ENCODE measurements around the gene HOOK2. TPM values are rescaled to one million over a fixed set of nuclear protein-coding genes. Genes with fewer than 3 reads are reported as not detected.

The HOOK2 gene
- total and polyA plus RNA-seq, 4 experiments from 2014 or later: 2.6 to 24.2 (median 13.3) TPM

GRCh38 chr19:12778017-12778904 is 2.9 kb upstream of the HOOK2 start:
- H3K27ac Mint-ChIP-seq: peak overlapping the region; percentile 92 to 97 (median 94)
- peak overlapping the region; percentile 69 to 76 for H3K4me3 ChIP-seq (ENCODE audit: low read length in 2 of 2)
- no peaks in the 10 kb centered on the region for H3K27me3 ChIP-seq (ENCODE audit: insufficient read depth, low read length)
- CTCF ChIA-PET (ENCODE audit: partially characterized antibody): interaction anchor here (0.7 to 27.8 kb wide), 5 partner anchors 10 to 69 kb away, joined by 3 to 906 read pairs (median 14); partner anchors contain the start of genes JUNB, PRDX2, RNASEH2A and THSD8
- no peaks in the 10 kb centered on the region for H3K9me3 ChIP-seq (ENCODE audit: control insufficient read depth in 1 of 2, low read length in 2 of 2)
- DNase-seq: peak in 4 of 5 donors; percentile 32 to 60 (median 45)
- peaks cover 25 to 54% (median 35%) of the 10 kb centered on the region in 4 donors for H3K4me1 Mint-ChIP-seq
- POLR2A ChIA-PET (ENCODE audit: partially characterized antibody): interaction anchor here (0.5 to 16.4 kb wide), 13 partner anchors 12 to 1621 kb away, joined by 3 to 1162 read pairs (median 3); partner anchors contain the start of genes CALR, DHPS, GET3 and JUNB
- peak overlapping the region; percentile 86 for H3K27ac ChIP-seq (ENCODE audit: low read depth, low read length)
- H3K36me3 Mint-ChIP-seq: peaks cover 0 to 2% of the 10 kb centered on the region in 2 donors
- no peaks in the 10 kb centered on the region for H3K27me3 Mint-ChIP-seq
- peaks cover 0 to 1% (median 0%) of the 10 kb centered on the region in 8 donors for H3K9me3 Mint-ChIP-seq
- H3K36me3 ChIP-seq (ENCODE audit: insufficient read depth, low read length): no peaks in the 10 kb centered on the region
- peaks cover 49% of the 10 kb centered on the region for H3K4me1 ChIP-seq (ENCODE audit: insufficient read depth, low read length)
- peak overlapping the region; percentile 85 to 92 (median 87) for H3K4me3 Mint-ChIP-seq
- intact Hi-C loops (cut with micrococcal nuclease): no loop called here

- ChIA-PET CTCF (ENCODE audit: partially characterized antibody) (interaction anchor here (1.0 to 27.8 kb wide), 8 partner anchors 8 to 100 kb away, joined by 3 to 906 read pairs (median 10); partner anchors contain the start of genes JUNB, PRDX2, RNASEH2A and THSD8), POLR2A (ENCODE audit: partially characterized antibody) (interaction anchor here (0.5 to 16.4 kb wide), 11 partner anchors 11 to 1621 kb away, joined by 3 to 1162 read pairs (median 3); partner anchors contain the start of genes JUNB, PRDX2, RNASEH2A and THSD8)
- Histone ChIP-seq H3K36me3 (ENCODE audit: insufficient read depth, low read length) (no peaks in the 10 kb centered on the region), H3K4me1 (ENCODE audit: insufficient read depth, low read length) (peaks cover 42% of the 10 kb centered on the region), H3K9me3 (ENCODE audit: control insufficient read depth in 1 of 2, low read length in 2 of 2) (no peaks in the 10 kb centered on the region), H3K27ac (ENCODE audit: low read depth, low read length) (peak overlapping the region; percentile 86), H3K27me3 (ENCODE audit: insufficient read depth, low read length) (no peaks in the 10 kb centered on the region), H3K4me3 (ENCODE audit: low read length in 2 of 2) (peak overlapping the region; percentile 69 to 76)
- intact Hi-C loops (cut with micrococcal nuclease): loop anchor here (1.0 kb wide), 1 partner anchor 19 kb away; no protein-coding TSS in a partner anchor
- Mint-ChIP-seq H3K27ac (peak overlapping the region; percentile 92 to 97 (median 94)), H3K36me3 (peaks cover 0 to 2% of the 10 kb centered on the region in 2 donors), H3K4me3 (peak overlapping the region; percentile 85 to 92 (median 87)), H3K9me3 (peaks cover 0 to 1% (median 0%) of the 10 kb centered on the region in 8 donors), H3K27me3 (no peaks in the 10 kb centered on the region), H3K4me1 (peaks cover 25 to 52% (median 35%) of the 10 kb centered on the region in 4 donors)
- DNase-seq: peak; percentile 77 to 83 (median 80)
These were observed 2.1 kb upstream of the HOOK2 start for GRCh38 chr19:12777217-12778016.

- H3K36me3 Mint-ChIP-seq: no peaks in the 10 kb centered on the region
- ChIA-PET CTCF (ENCODE audit: partially characterized antibody) (interaction anchor here (3.1 to 27.8 kb wide), 4 partner anchors 9 to 73 kb away, joined by 17 to 906 read pairs (median 32); partner anchors contain the start of genes JUNB, PRDX2, RNASEH2A and THSD8), POLR2A (ENCODE audit: partially characterized antibody) (interaction anchor here (1.0 to 16.4 kb wide), 4 partner anchors 21 to 36 kb away, joined by 3 to 1162 read pairs (median 3); partner anchors contain the start of genes GET3, JUNB, PRDX2 and RNASEH2A)
- no peaks in the 10 kb centered on the region for H3K27me3 Mint-ChIP-seq
- Histone ChIP-seq H3K4me3 (ENCODE audit: low read length in 2 of 2) (no peak overlapping the region), H3K36me3 (ENCODE audit: insufficient read depth, low read length) (no peaks in the 10 kb centered on the region), H3K9me3 (ENCODE audit: control insufficient read depth in 1 of 2, low read length in 2 of 2) (no peaks in the 10 kb centered on the region), H3K27ac (ENCODE audit: low read depth, low read length) (no peak overlapping the region), H3K27me3 (ENCODE audit: insufficient read depth, low read length) (no peaks in the 10 kb centered on the region), H3K4me1 (ENCODE audit: insufficient read depth, low read length) (peaks cover 24% of the 10 kb centered on the region)
- H3K4me3 Mint-ChIP-seq: peak overlapping the region in 6 of 8 donors; percentile 3 to 67 (median 46)
- H3K4me1 Mint-ChIP-seq: peaks cover 15 to 30% (median 24%) of the 10 kb centered on the region in 4 donors
- DNase-seq: no peak
- intact Hi-C loops (cut with micrococcal nuclease): no loop called here
- H3K27ac Mint-ChIP-seq: peak overlapping the region in 4 of 7 donors; percentile 28 to 75 (median 67)
- H3K9me3 Mint-ChIP-seq: no peaks in the 10 kb centered on the region
These were observed 1.8 kb downstream of the HOOK2 start for GRCh38 chr19:12773571-12773970.

GRCh38 chr19:12772323-12772722 is 3.0 kb downstream of the HOOK2 start:
- CTCF ChIA-PET (ENCODE audit: partially characterized antibody): interaction anchor here (0.8 to 27.8 kb wide), 4 partner anchors 13 to 75 kb away, joined by 3 to 906 read pairs (median 18); partner anchors contain the start of genes JUNB, PRDX2, RNASEH2A and THSD8
- Histone ChIP-seq H3K4me3 (ENCODE audit: low read length in 2 of 2) (no peak overlapping the region), H3K27me3 (ENCODE audit: insufficient read depth, low read length) (no peaks in the 10 kb centered on the region), H3K36me3 (ENCODE audit: insufficient read depth, low read length) (no peaks in the 10 kb centered on the region), H3K27ac (ENCODE audit: low read depth, low read length) (no peak overlapping the region), H3K9me3 (ENCODE audit: control insufficient read depth in 1 of 2, low read length in 2 of 2) (no peaks in the 10 kb centered on the region), H3K4me1 (ENCODE audit: insufficient read depth, low read length) (peaks cover 15% of the 10 kb centered on the region)
- Mint-ChIP-seq H3K27me3 (no peaks in the 10 kb centered on the region), H3K27ac (no peak overlapping the region), H3K36me3 (no peaks in the 10 kb centered on the region), H3K4me1 (peaks cover 10 to 18% (median 16%) of the 10 kb centered on the region in 4 donors), H3K9me3 (no peaks in the 10 kb centered on the region), H3K4me3 (no peak overlapping the region)
- peak in 1 of 5 donors; percentile 30 for DNase-seq
- POLR2A ChIA-PET (ENCODE audit: partially characterized antibody): interaction anchor here (16.4 kb wide), 1 partner anchor 23 kb away, joined by 1162 read pairs; the partner anchor contains the start of genes JUNB, PRDX2 and THSD8
- intact Hi-C loops (cut with micrococcal nuclease): no loop called here

GRCh38 chr19:12770922-12771321 is 4.4 kb downstream of the HOOK2 start:
- no peaks in the 10 kb centered on the region for H3K9me3 ChIP-seq (ENCODE audit: control insufficient read depth in 1 of 2, low read length in 2 of 2)
- Mint-ChIP-seq H3K27me3 (no peaks in the 10 kb centered on the region), H3K4me3 (no peak overlapping the region), H3K9me3 (peaks cover 0 to 2% (median 0%) of the 10 kb centered on the region in 8 donors), H3K4me1 (peaks cover 10 to 16% (median 14%) of the 10 kb centered on the region in 4 donors), H3K36me3 (no peaks in the 10 kb centered on the region), H3K27ac (no peak overlapping the region)
- intact Hi-C loops (cut with micrococcal nuclease): no loop called here
- H3K4me1 ChIP-seq (ENCODE audit: insufficient read depth, low read length): peaks cover 8% of the 10 kb centered on the region
- CTCF ChIA-PET (ENCODE audit: partially characterized antibody): interaction anchor here (1.0 to 27.8 kb wide), 5 partner anchors 11 to 77 kb away, joined by 3 to 906 read pairs (median 7); partner anchors contain the start of genes JUNB, PRDX2, RNASEH2A and THSD8
- H3K27ac ChIP-seq (ENCODE audit: low read depth, low read length): no peak overlapping the region
- DNase-seq: peak in 1 of 5 donors; percentile 33
- no peak overlapping the region for H3K4me3 ChIP-seq (ENCODE audit: low read length in 2 of 2)
- no peaks in the 10 kb centered on the region for H3K36me3 ChIP-seq (ENCODE audit: insufficient read depth, low read length)
- no peaks in the 10 kb centered on the region for H3K27me3 ChIP-seq (ENCODE audit: insufficient read depth, low read length)
- POLR2A ChIA-PET (ENCODE audit: partially characterized antibody): interaction anchor here (0.6 to 16.4 kb wide), 2 partner anchors 24 to 69 kb away, joined by 3 to 1162 read pairs; partner anchors contain the start of genes JUNB, PRDX2 and THSD8

GRCh38 chr19:12769689-12770088 is 5.7 kb downstream of the HOOK2 start:
- DNase-seq: peak; percentile 55 to 71 (median 67)
- Histone ChIP-seq H3K9me3 (ENCODE audit: control insufficient read depth in 1 of 2, low read length in 2 of 2) (no peaks in the 10 kb centered on the region), H3K36me3 (ENCODE audit: insufficient read depth, low read length) (no peaks in the 10 kb centered on the region), H3K4me3 (ENCODE audit: low read length in 2 of 2) (no peak overlapping the region), H3K27me3 (ENCODE audit: insufficient read depth, low read length) (no peaks in the 10 kb centered on the region), H3K4me1 (ENCODE audit: insufficient read depth, low read length) (peaks cover 3% of the 10 kb centered on the region), H3K27ac (ENCODE audit: low read depth, low read length) (no peak overlapping the region)
- ChIA-PET CTCF (ENCODE audit: partially characterized antibody) (interaction anchor here (1.6 to 27.8 kb wide), 4 partner anchors 9 to 79 kb away, joined by 4 to 906 read pairs (median 16); partner anchors contain the start of genes JUNB, PRDX2, RNASEH2A and THSD8), POLR2A (ENCODE audit: partially characterized antibody) (interaction anchor here (16.4 kb wide), 1 partner anchor 25 kb away, joined by 1162 read pairs; the partner anchor contains the start of genes JUNB, PRDX2 and THSD8)
- H3K9me3 Mint-ChIP-seq: peaks cover 0 to 2% (median 0%) of the 10 kb centered on the region in 8 donors
- intact Hi-C loops (cut with micrococcal nuclease): no loop called here
- H3K36me3 Mint-ChIP-seq: peaks cover 0 to 5% of the 10 kb centered on the region in 2 donors
- no peaks in the 10 kb centered on the region for H3K27me3 Mint-ChIP-seq
- peak overlapping the region in 6 of 8 donors; percentile 24 to 62 (median 52) for H3K4me3 Mint-ChIP-seq
- peaks cover 10 to 14% (median 13%) of the 10 kb centered on the region in 4 donors for H3K4me1 Mint-ChIP-seq
- peak overlapping the region in 4 of 7 donors; percentile 10 to 78 (median 54) for H3K27ac Mint-ChIP-seq

All from CD4-positive, alpha-beta memory T cell (primary cell).